ENCODE measurements around the gene PIK3C2B. TPM values are rescaled to one million over a fixed set of nuclear protein-coding genes. Genes with fewer than 3 reads are reported as not detected.

PIK3C2B gene
- total RNA-seq, 2 donors from 2014 or later, result 67.6 to 85.5 TPM

GRCh38 chr1:204499511-204500468 is 5.2 kb upstream of the PIK3C2B start:
- H3K4me1 ChIP-seq, result no peaks in the 10 kb centered on the region
- DNase-seq, result no peak
- no peaks in the 10 kb centered on the region for H3K27me3 ChIP-seq
- H3K36me3 ChIP-seq, result no peaks in the 10 kb centered on the region
- no peak overlapping the region for H3K9ac ChIP-seq (ENCODE audit: low read depth in 2 of 2, low read length in 2 of 2)
- TF ChIP-seq CTCF (IDR thresholded peaks at IDR 0.05), result no peak
- intact Hi-C loops (cut with DNase I), result loop anchor here (5.0 kb wide), 1 partner anchor 67 kb away; no protein-coding TSS in a partner anchor
- no peak overlapping the region for H3K27ac ChIP-seq
- no peak overlapping the region for H3K4me3 ChIP-seq
- no peaks in the 10 kb centered on the region for H3K9me3 ChIP-seq

GRCh38 chr1:204498981-204499380 is 4.4 kb upstream of the PIK3C2B start:
- H3K9me3 ChIP-seq, result no peaks in the 10 kb centered on the region
- H3K4me1 ChIP-seq, result no peaks in the 10 kb centered on the region
- H3K36me3 ChIP-seq, result no peaks in the 10 kb centered on the region
- H3K27me3 ChIP-seq, result no peaks in the 10 kb centered on the region
- no peak for DNase-seq
- no peak overlapping the region for H3K27ac ChIP-seq
- intact Hi-C loops (cut with DNase I), result no loop called here
- no peak overlapping the region for H3K9ac ChIP-seq (ENCODE audit: low read depth in 2 of 2, low read length in 2 of 2)
- H3K4me3 ChIP-seq, result no peak overlapping the region
- TF ChIP-seq CTCF (IDR thresholded peaks at IDR 0.05), result no peak

GRCh38 chr1:204495777-204496176 is 1.2 kb upstream of the PIK3C2B start:
- H3K4me3 ChIP-seq, result no peak overlapping the region
- no peaks in the 10 kb centered on the region for H3K9me3 ChIP-seq
- intact Hi-C loops (cut with DNase I), result no loop called here
- H3K4me1 ChIP-seq, result no peaks in the 10 kb centered on the region
- H3K9ac ChIP-seq (ENCODE audit: low read depth in 2 of 2, low read length in 2 of 2), result peak overlapping the region in 1 of 2 donors; percentile 98
- TF ChIP-seq CTCF (IDR thresholded peaks at IDR 0.05), result no peak
- no peaks in the 10 kb centered on the region for H3K36me3 ChIP-seq
- no peak overlapping the region for H3K27ac ChIP-seq
- DNase-seq, result no peak
- no peaks in the 10 kb centered on the region for H3K27me3 ChIP-seq

- peak overlapping the region; percentile 99 for H3K27ac ChIP-seq
- no peaks in the 10 kb centered on the region for H3K27me3 ChIP-seq
- no peak for DNase-seq
- H3K4me3 ChIP-seq, result peak overlapping the region; percentile 96
- TF ChIP-seq CTCF (IDR thresholded peaks at IDR 0.05), result no peak
- H3K4me1 ChIP-seq, result no peaks in the 10 kb centered on the region
- no peaks in the 10 kb centered on the region for H3K36me3 ChIP-seq
- peak overlapping the region; percentile 98 to 99 for H3K9ac ChIP-seq (ENCODE audit: low read depth in 2 of 2, low read length in 2 of 2)
- intact Hi-C loops (cut with DNase I), result no loop called here
- no peaks in the 10 kb centered on the region for H3K9me3 ChIP-seq
These were observed 611 bp upstream of the PIK3C2B start for GRCh38 chr1:204495078-204495753.

GRCh38 chr1:204493984-204494280 is 673 bp downstream of the PIK3C2B start:
- H3K36me3 ChIP-seq, result no peaks in the 10 kb centered on the region
- H3K9ac ChIP-seq (ENCODE audit: low read depth in 2 of 2, low read length in 2 of 2), result peak overlapping the region; percentile 98 to 99
- H3K9me3 ChIP-seq, result no peaks in the 10 kb centered on the region
- H3K27ac ChIP-seq, result peak overlapping the region; percentile 99
- H3K4me3 ChIP-seq, result peak overlapping the region; percentile 96
- intact Hi-C loops (cut with DNase I), result no loop called here
- no peak for TF ChIP-seq CTCF (IDR thresholded peaks at IDR 0.05)
- no peaks in the 10 kb centered on the region for H3K27me3 ChIP-seq
- peak; percentile 92 for DNase-seq
- H3K4me1 ChIP-seq, result no peaks in the 10 kb centered on the region

All from colonic mucosa (tissue), 4 donors.